HEK293 (cell line): ENCODE measurements around the gene SLC25A26.

Source experiments
- REST ChIP-seq: fragments of 450-650 bp; formaldehyde crosslinking; IDR thresholded peaks from 2 replicates; pipeline ENCODE4 v1.5.1; 2016; ENCODE audit warnings: missing biosample characterization, missing genetic modification characterization
- TCF7L2 ChIP-seq: IDR thresholded peaks from 2 replicates; pipeline ENCODE4 v1.6.1; 2011; ENCODE audit warnings: low read depth, mild to moderate bottlenecking, inconsistent platforms, low read length, moderate library complexity, borderline replicate concordance
- YY1 ChIP-seq: fragments of 450-650 bp; formaldehyde crosslinking; IDR thresholded peaks from 2 replicates; pipeline ENCODE4 v1.5.1; 2018; ENCODE audit warnings: missing biosample characterization, missing genetic modification characterization
- ZFP41 ChIP-seq: fragments of 450-650 bp; formaldehyde crosslinking; IDR thresholded peaks from 2 replicates; pipeline ENCODE4 v1.5.1; 2016; ENCODE audit warnings: missing biosample characterization, missing genetic modification characterization, borderline replicate concordance
- ZNF174 ChIP-seq: fragments of 450-650 bp; formaldehyde crosslinking; IDR thresholded peaks from 2 replicates; pipeline ENCODE4 v1.5.0; 2017; ENCODE audit warnings: missing biosample characterization, mild to moderate bottlenecking, missing genetic modification characterization
- ZNF2 ChIP-seq: fragments of 450-650 bp; formaldehyde crosslinking; IDR thresholded peaks from 2 replicates; pipeline ENCODE4 v1.5.1; 2016; ENCODE audit warnings: missing biosample characterization, missing genetic modification characterization
- ZNF274 ChIP-seq, 2 experiments: fragments of 200-500 bp in 1 of 2; fragments of 450-650 bp in 1 of 2; sonication (Bioruptor generic) in 1 of 2; formaldehyde crosslinking in 1 of 2; IDR thresholded peaks; 2 replicates each; pipeline versions ENCODE4 v1.5.1 to v1.6.1; 2014 to 2016; ENCODE audit warnings: borderline replicate concordance in 1 of 2, inconsistent platforms in 1 of 2, low read length in 1 of 2, missing biosample characterization in 1 of 2, missing genetic modification characterization in 1 of 2
- ZNF292 ChIP-seq: fragments of 450-650 bp; formaldehyde crosslinking; IDR thresholded peaks from 2 replicates; pipeline ENCODE4 v1.5.1; 2016; ENCODE audit warnings: low read depth, missing biosample characterization, missing genetic modification characterization, borderline replicate concordance
- ZNF324 ChIP-seq: fragments of 450-650 bp; formaldehyde crosslinking; IDR thresholded peaks from 2 replicates; pipeline ENCODE4 v1.5.1; 2016; ENCODE audit warnings: missing biosample characterization, missing genetic modification characterization
- ZNF610 ChIP-seq: fragments of 450-650 bp; formaldehyde crosslinking; IDR thresholded peaks from 2 replicates; pipeline ENCODE4 v1.5.1; 2016; ENCODE audit warnings: missing biosample characterization, missing genetic modification characterization, borderline replicate concordance
- ZNF747 ChIP-seq: fragments of 450-650 bp; formaldehyde crosslinking; IDR thresholded peaks from 2 replicates; pipeline ENCODE4 v1.5.1; 2016; ENCODE audit warnings: missing biosample characterization, missing genetic modification characterization
- TF ChIP-seq, protein P1 (sequence below): fragments of 450-650 bp; formaldehyde crosslinking; IDR thresholded peaks from 2 replicates; pipeline ENCODE4 v1.5.1; 2016; ENCODE audit warnings: missing biosample characterization, missing genetic modification characterization
- TF ChIP-seq, protein P2 (sequence below): fragments of 450-650 bp; formaldehyde crosslinking; IDR thresholded peaks from 2 replicates; pipeline ENCODE4 v1.5.1; 2016; ENCODE audit warnings: missing biosample characterization, missing genetic modification characterization, low read depth
- TF ChIP-seq, protein P3 (sequence below): fragments of 450-650 bp; formaldehyde crosslinking; IDR thresholded peaks from 2 replicates; pipeline ENCODE4 v1.5.1; 2016; ENCODE audit warnings: missing biosample characterization, missing genetic modification characterization

GRCh38 chr3:66426135-66426534 lies 205.3 kb downstream of the SLC25A26 start:
- TF ChIP-seq ZNF174 (tag by site-specific recombination), result no peak
- TF ChIP-seq YY1, result no peak
- TF ChIP-seq, protein P1, sequence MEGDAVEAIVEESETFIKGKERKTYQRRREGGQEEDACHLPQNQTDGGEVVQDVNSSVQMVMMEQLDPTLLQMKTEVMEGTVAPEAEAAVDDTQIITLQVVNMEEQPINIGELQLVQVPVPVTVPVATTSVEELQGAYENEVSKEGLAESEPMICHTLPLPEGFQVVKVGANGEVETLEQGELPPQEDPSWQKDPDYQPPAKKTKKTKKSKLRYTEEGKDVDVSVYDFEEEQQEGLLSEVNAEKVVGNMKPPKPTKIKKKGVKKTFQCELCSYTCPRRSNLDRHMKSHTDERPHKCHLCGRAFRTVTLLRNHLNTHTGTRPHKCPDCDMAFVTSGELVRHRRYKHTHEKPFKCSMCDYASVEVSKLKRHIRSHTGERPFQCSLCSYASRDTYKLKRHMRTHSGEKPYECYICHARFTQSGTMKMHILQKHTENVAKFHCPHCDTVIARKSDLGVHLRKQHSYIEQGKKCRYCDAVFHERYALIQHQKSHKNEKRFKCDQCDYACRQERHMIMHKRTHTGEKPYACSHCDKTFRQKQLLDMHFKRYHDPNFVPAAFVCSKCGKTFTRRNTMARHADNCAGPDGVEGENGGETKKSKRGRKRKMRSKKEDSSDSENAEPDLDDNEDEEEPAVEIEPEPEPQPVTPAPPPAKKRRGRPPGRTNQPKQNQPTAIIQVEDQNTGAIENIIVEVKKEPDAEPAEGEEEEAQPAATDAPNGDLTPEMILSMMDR (tag by site-specific recombination), result no peak
- no peak for TF ChIP-seq ZNF274 (IDR thresholded peaks at IDR 0.05; ENCODE audit: low read length)
- no peak for TF ChIP-seq ZNF274 (tag by site-specific recombination; IDR thresholded peaks at IDR 0.05; ENCODE audit: borderline replicate concordance)
- no peak for TF ChIP-seq ZNF747 (tag by site-specific recombination)
- no peak for TF ChIP-seq ZNF324
- TF ChIP-seq ZNF292 (tag by site-specific recombination), result no peak
- TF ChIP-seq ZNF610 (tag by site-specific recombination), result no peak
- no peak for TF ChIP-seq REST (tag by site-specific recombination)
- no peak for TF ChIP-seq ZFP41 (tag by site-specific recombination)
- no peak for TF ChIP-seq TCF7L2
- TF ChIP-seq, protein P2, sequence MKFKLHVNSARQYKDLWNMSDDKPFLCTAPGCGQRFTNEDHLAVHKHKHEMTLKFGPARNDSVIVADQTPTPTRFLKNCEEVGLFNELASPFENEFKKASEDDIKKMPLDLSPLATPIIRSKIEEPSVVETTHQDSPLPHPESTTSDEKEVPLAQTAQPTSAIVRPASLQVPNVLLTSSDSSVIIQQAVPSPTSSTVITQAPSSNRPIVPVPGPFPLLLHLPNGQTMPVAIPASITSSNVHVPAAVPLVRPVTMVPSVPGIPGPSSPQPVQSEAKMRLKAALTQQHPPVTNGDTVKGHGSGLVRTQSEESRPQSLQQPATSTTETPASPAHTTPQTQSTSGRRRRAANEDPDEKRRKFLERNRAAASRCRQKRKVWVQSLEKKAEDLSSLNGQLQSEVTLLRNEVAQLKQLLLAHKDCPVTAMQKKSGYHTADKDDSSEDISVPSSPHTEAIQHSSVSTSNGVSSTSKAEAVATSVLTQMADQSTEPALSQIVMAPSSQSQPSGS (tag by site-specific recombination), result no peak
- TF ChIP-seq, protein P3, sequence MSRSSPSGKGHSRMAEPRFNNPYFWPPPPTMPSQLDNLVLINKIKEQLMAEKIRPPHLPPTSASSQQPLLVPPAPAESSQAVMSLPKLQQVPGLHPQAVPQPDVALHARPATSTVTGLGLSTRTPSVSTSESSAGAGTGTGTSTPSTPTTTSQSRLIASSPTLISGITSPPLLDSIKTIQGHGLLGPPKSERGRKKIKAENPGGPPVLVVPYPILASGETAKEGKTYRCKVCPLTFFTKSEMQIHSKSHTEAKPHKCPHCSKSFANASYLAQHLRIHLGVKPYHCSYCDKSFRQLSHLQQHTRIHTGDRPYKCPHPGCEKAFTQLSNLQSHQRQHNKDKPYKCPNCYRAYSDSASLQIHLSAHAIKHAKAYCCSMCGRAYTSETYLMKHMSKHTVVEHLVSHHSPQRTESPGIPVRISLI (tag by site-specific recombination), result no peak
- TF ChIP-seq ZNF2 (tag by site-specific recombination), result no peak
